OCI-LY1 (cell line): ENCODE results near the gene ABCB6.

ENCODE experiments used
- EZH2 ChIP-seq: fragments of 200-600 bp; sonication (generic), shearing (Covaris generic); IDR thresholded peaks from 2 replicates; pipeline ENCODE4 v1.8.0; 2017; ENCODE audit warnings: borderline replicate concordance, mixed run types, mild to moderate bottlenecking, antibody characterized with exemption, low read length, moderate library complexity, mixed read lengths
- TF ChIP-seq, protein P1 (sequence below): fragments of 200-600 bp; sonication (generic), shearing (Covaris generic); IDR thresholded peaks from 2 replicates; pipeline ENCODE4 v1.5.1; 2017; ENCODE audit warnings: mild to moderate bottlenecking, antibody characterized with exemption, low read length, moderate library complexity, mixed read lengths

DNA sequence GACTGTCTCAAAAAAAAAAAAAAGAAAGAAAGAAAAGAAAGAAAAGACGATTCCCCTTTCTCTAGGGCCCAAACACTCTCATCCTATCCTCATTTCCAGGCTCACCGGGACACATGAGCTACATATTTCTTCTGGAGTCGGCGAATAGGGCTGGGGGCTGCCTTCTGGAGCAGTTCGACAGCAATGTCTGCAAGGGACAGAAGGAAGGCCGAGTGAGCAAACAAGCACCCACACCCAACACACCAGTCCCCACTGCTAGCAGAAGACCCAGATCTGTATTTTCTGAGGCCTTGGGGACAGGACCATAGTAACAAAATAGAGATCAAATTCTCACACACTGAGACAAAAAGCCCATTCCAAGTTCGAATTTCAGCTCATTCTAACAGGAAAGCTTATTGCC lies 43.3 kb downstream of the ABCB6 start:
- TF ChIP-seq, protein P1, sequence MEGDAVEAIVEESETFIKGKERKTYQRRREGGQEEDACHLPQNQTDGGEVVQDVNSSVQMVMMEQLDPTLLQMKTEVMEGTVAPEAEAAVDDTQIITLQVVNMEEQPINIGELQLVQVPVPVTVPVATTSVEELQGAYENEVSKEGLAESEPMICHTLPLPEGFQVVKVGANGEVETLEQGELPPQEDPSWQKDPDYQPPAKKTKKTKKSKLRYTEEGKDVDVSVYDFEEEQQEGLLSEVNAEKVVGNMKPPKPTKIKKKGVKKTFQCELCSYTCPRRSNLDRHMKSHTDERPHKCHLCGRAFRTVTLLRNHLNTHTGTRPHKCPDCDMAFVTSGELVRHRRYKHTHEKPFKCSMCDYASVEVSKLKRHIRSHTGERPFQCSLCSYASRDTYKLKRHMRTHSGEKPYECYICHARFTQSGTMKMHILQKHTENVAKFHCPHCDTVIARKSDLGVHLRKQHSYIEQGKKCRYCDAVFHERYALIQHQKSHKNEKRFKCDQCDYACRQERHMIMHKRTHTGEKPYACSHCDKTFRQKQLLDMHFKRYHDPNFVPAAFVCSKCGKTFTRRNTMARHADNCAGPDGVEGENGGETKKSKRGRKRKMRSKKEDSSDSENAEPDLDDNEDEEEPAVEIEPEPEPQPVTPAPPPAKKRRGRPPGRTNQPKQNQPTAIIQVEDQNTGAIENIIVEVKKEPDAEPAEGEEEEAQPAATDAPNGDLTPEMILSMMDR: no peak
- no peak for TF ChIP-seq EZH2
